ENCODE data around the gene PTPRH.

GRCh38 chr19:55198651-55199050 lies 10.7 kb downstream of the PTPRH start:
- TF ChIP-seq CTCF (conservative IDR thresholded peaks at IDR 0.05) (no peak), EZH2 (IDR thresholded peaks at IDR 0.05; ENCODE audit: low read depth) (no peak)

Measured in PC-9 (cell line).